ENCODE measurements around the gene COA3. TPM values are rescaled to one million over a fixed set of nuclear protein-coding genes. Genes with fewer than 3 reads are reported as not detected.

The COA3 gene
- total RNA-seq, 1 donor from 2014 or later, result 95.0 TPM

- TF ChIP-seq CTCF (conservative IDR thresholded peaks at IDR 0.05; ENCODE audit: low read depth, low read length), result no peak
- DNase-seq (ENCODE audit: low read depth), result no peak
- H3K4me3 ChIP-seq (ENCODE audit: low read depth, low read length), result peak within 1 kb of the TSS; percentile 42
These were observed 37.6 kb downstream of the COA3 start, which contains the start of gene RAMP2 for GRCh38 chr17:42760652-42761581. TSS of gene RAMP2 (plus strand) at chr17:42761227. CDS start at chr17:42761262, 35 bp downstream.

- no peak for TF ChIP-seq CTCF (conservative IDR thresholded peaks at IDR 0.05; ENCODE audit: low read depth, low read length)
- no peak overlapping the region for H3K4me3 ChIP-seq (ENCODE audit: low read depth, low read length)
- no peak for DNase-seq (ENCODE audit: low read depth)
These were observed 38.4 kb downstream of the COA3 start for GRCh38 chr17:42759982-42760651.

- H3K4me3 ChIP-seq (ENCODE audit: low read depth, low read length), result no peak overlapping the region
- peak; percentile 87 for DNase-seq (ENCODE audit: low read depth)
- TF ChIP-seq CTCF (conservative IDR thresholded peaks at IDR 0.05; ENCODE audit: low read depth, low read length), result no peak
These were observed 43.7 kb downstream of the COA3 start for GRCh38 chr17:42754782-42755181.

GRCh38 chr17:42751628-42752027 is 46.9 kb downstream of the COA3 start:
- H3K4me3 ChIP-seq (ENCODE audit: low read depth, low read length), result no peak overlapping the region
- no peak for DNase-seq (ENCODE audit: low read depth)
- TF ChIP-seq CTCF (conservative IDR thresholded peaks at IDR 0.05; ENCODE audit: low read depth, low read length), result no peak

GRCh38 chr17:42750739-42751344 is 47.7 kb downstream of the COA3 start:
- no peak for DNase-seq (ENCODE audit: low read depth)
- no peak for TF ChIP-seq CTCF (conservative IDR thresholded peaks at IDR 0.05; ENCODE audit: low read depth, low read length)
- H3K4me3 ChIP-seq (ENCODE audit: low read depth, low read length), result no peak overlapping the region

GRCh38 chr17:42748908-42749798 is 49.4 kb downstream of the COA3 start:
- TF ChIP-seq CTCF (conservative IDR thresholded peaks at IDR 0.05; ENCODE audit: low read depth, low read length), result no peak
- DNase-seq (ENCODE audit: low read depth), result no peak

More at GRCh38 chr17:42748908-42749798, 49.4 kb downstream of the COA3 start:
- H3K4me3 ChIP-seq (ENCODE audit: low read depth, low read length), result no peak overlapping the region

All from epithelial cell of proximal tubule (primary cell).